HG02885 (cell line): ENCODE results near the gene ESYT3.

ENCODE experiments used
- ATAC-seq: cut with Tn5 transposase; IDR thresholded peaks from one replicate; pipeline ENCODE4 v1.9.1; 2021; ENCODE audit warnings: mild to moderate bottlenecking; ENCODE audit not compliant: unreplicated experiment, poor library complexity

The ESYT3 gene

GRCh38 chr3:138458774-138459499, 24.5 kb downstream of the ESYT3 start:
- ATAC-seq, result no peak

- ATAC-seq, result no peak
These were observed 25.5 kb downstream of the ESYT3 start for GRCh38 chr3:138459619-138460535.

GRCh38 chr3:138460536-138461205, 26.3 kb downstream of the ESYT3 start:
- ATAC-seq, result no peak

- no peak for ATAC-seq
These were observed 26.8 kb downstream of the ESYT3 start for GRCh38 chr3:138461246-138461645.

- no peak for ATAC-seq
These were observed 27.5 kb downstream of the ESYT3 start for GRCh38 chr3:138461896-138462295.

- no peak for ATAC-seq
These were observed 29.5 kb downstream of the ESYT3 start for GRCh38 chr3:138463724-138464490.

- no peak for ATAC-seq
These were observed 30.1 kb downstream of the ESYT3 start for GRCh38 chr3:138464491-138464860.

- ATAC-seq, result no peak
These were observed 31.0 kb downstream of the ESYT3 start for GRCh38 chr3:138465451-138465850.

- no peak for ATAC-seq
These were observed 31.5 kb downstream of the ESYT3 start for GRCh38 chr3:138465925-138466324.

GRCh38 chr3:138467931-138468330, 33.5 kb downstream of the ESYT3 start:
- no peak for ATAC-seq

- ATAC-seq, result no peak
These were observed 34.0 kb downstream of the ESYT3 start for GRCh38 chr3:138468451-138468850.

- no peak for ATAC-seq
These were observed 34.5 kb downstream of the ESYT3 start for GRCh38 chr3:138468886-138469285.

GRCh38 chr3:138469874-138470273, 35.5 kb downstream of the ESYT3 start:
- no peak for ATAC-seq

- ATAC-seq, result no peak
These were observed 36.3 kb downstream of the ESYT3 start for GRCh38 chr3:138470687-138471086.

- no peak for ATAC-seq
These were observed 37.1 kb downstream of the ESYT3 start for GRCh38 chr3:138471481-138471880.

GRCh38 chr3:138472141-138472825, 37.9 kb downstream of the ESYT3 start:
- no peak for ATAC-seq

- ATAC-seq, result no peak
These were observed 39.0 kb downstream of the ESYT3 start for GRCh38 chr3:138473391-138473790.

- ATAC-seq, result no peak
These were observed 39.7 kb downstream of the ESYT3 start for GRCh38 chr3:138474163-138474562.

- ATAC-seq, result no peak
These were observed 42.1 kb downstream of the ESYT3 start for GRCh38 chr3:138476526-138476925.

GRCh38 chr3:138477120-138477519, 42.7 kb downstream of the ESYT3 start:
- ATAC-seq, result no peak
